GM04503 (cell line): ENCODE measurements around the gene INPP4A.

Experiments used
- DNase-seq: peaks from one replicate; pipeline ENCODE4 v3.0.0-alpha.2; 2012; ENCODE audit warnings: low read depth

The INPP4A gene

GRCh38 chr2:98514879-98515249 is 70.2 kb downstream of the INPP4A start:
- no peak for DNase-seq

- DNase-seq = no peak
These were observed 70.8 kb downstream of the INPP4A start for GRCh38 chr2:98515250-98515991.

GRCh38 chr2:98516571-98516970 is 71.9 kb downstream of the INPP4A start:
- no peak for DNase-seq

GRCh38 chr2:98517636-98518035 is 73.0 kb downstream of the INPP4A start:
- DNase-seq = no peak

- DNase-seq = no peak
These were observed 73.4 kb downstream of the INPP4A start for GRCh38 chr2:98518101-98518500.

GRCh38 chr2:98519156-98519555 is 74.5 kb downstream of the INPP4A start:
- no peak for DNase-seq

GRCh38 chr2:98519851-98520250 is 75.2 kb downstream of the INPP4A start:
- no peak for DNase-seq

GRCh38 chr2:98520806-98521205 is 76.1 kb downstream of the INPP4A start:
- no peak for DNase-seq

GRCh38 chr2:98521266-98521665 is 76.6 kb downstream of the INPP4A start:
- no peak for DNase-seq

- DNase-seq = no peak
These were observed 78.2 kb downstream of the INPP4A start for GRCh38 chr2:98522854-98523253.

GRCh38 chr2:98524168-98524567 is 79.5 kb downstream of the INPP4A start:
- no peak for DNase-seq

GRCh38 chr2:98528349-98528748 is 83.7 kb downstream of the INPP4A start:
- DNase-seq = no peak

GRCh38 chr2:98530114-98530513 is 85.5 kb downstream of the INPP4A start:
- no peak for DNase-seq

- no peak for DNase-seq
These were observed 88.1 kb downstream of the INPP4A start for GRCh38 chr2:98532756-98533155.

- no peak for DNase-seq
These were observed 88.9 kb downstream of the INPP4A start for GRCh38 chr2:98533547-98533946.

- no peak for DNase-seq
These were observed 90.1 kb downstream of the INPP4A start for GRCh38 chr2:98534761-98535160.

- DNase-seq = no peak
These were observed 91.5 kb downstream of the INPP4A start for GRCh38 chr2:98535971-98536677.

- DNase-seq = no peak
These were observed 92.9 kb downstream of the INPP4A start for GRCh38 chr2:98537390-98538126.

- DNase-seq = no peak
These were observed 93.8 kb downstream of the INPP4A start for GRCh38 chr2:98538280-98539041.

GRCh38 chr2:98539056-98539735 is 94.5 kb downstream of the INPP4A start:
- DNase-seq = no peak

GRCh38 chr2:98540536-98540935 is 95.9 kb downstream of the INPP4A start:
- no peak for DNase-seq

- DNase-seq = no peak
These were observed 96.8 kb downstream of the INPP4A start for GRCh38 chr2:98541489-98541888.
